OCI-LY3 (cell line): ENCODE results near the gene TECPR2.

ENCODE experiments used
- CTCF ChIP-seq: fragments of 200-600, 300-600 bp; sonication (generic); IDR thresholded peaks from 2 replicates; pipeline ENCODE4 v1.5.1; 2014; ENCODE audit warnings: antibody characterized with exemption, low read length, low read depth
- EZH2phosphoT487 ChIP-seq: fragments of 200-600 bp; shearing (Covaris generic); IDR thresholded peaks from 2 replicates; pipeline ENCODE4 v1.6.1; 2018; ENCODE audit warnings: antibody characterized with exemption, mixed run types, low read depth

DNA sequence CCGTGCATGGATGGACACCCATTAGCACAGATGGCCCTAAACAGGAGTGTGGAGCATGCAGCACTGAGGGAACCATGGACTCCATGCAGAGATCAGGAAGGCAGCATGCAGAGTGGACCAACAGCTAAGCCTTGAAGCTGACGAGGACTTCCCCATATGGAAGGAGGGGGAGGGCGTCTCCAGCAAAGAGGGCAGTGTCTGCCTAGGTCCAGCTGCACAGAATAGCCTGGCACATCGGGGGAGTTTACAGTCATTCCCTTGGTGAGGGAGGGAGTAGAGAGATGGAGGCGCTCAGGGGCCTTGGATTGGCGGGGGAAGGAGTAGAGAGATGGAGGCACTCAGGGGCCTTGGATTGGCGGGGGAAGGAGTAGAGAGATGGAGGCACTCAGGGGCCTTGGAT, 82.3 kb downstream of the TECPR2 start:
- TF ChIP-seq CTCF: no peak
- TF ChIP-seq EZH2phosphoT487: no peak
